ENCODE data around the gene IRF2BP1.

IRF2BP1 gene, protein sequence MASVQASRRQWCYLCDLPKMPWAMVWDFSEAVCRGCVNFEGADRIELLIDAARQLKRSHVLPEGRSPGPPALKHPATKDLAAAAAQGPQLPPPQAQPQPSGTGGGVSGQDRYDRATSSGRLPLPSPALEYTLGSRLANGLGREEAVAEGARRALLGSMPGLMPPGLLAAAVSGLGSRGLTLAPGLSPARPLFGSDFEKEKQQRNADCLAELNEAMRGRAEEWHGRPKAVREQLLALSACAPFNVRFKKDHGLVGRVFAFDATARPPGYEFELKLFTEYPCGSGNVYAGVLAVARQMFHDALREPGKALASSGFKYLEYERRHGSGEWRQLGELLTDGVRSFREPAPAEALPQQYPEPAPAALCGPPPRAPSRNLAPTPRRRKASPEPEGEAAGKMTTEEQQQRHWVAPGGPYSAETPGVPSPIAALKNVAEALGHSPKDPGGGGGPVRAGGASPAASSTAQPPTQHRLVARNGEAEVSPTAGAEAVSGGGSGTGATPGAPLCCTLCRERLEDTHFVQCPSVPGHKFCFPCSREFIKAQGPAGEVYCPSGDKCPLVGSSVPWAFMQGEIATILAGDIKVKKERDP

DNA sequence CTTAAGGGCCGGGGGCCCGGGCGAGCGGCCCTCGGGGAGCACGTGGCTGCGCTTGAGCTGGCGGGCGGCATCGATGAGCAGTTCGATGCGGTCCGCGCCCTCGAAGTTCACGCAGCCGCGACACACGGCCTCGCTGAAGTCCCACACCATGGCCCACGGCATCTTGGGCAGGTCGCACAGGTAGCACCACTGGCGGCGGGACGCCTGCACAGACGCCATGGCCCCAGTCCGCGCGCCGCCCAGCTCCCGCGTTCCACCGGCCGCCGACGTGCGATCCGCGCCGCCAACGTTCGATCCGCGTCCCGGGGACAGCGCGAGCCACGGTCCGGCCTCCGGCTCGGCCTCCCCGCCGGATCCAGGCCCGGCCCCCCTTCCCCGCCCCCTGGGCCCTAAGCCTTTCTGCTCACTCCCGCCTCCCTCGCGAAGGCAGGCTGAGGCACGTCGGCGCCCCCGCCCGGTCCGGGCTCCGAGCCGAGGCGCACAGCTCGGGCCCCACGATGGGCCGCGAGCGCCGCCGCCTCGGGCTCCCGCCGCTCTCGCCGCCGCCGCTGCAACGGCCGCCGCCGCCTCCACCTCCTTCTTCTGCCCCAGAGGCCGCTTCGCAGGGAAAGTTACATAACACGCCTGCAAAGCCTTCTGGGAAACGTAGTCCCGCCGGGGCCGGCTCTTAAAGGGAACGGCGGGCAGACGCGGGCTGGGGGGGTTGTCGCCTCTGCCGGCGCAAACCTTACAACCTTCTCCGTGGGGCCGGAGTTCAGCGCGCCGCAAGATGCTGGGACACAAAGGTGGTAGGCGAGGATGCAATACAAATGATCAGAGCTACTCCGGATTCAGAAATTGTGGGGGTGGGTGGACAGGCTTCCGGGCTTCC is at the start of gene IRF2BP1:
Gene IRF2BP1, minus strand, starts transcription at position 586 of the 871 bp plus-strand sequence. Its CDS starts 367 bp downstream, at position 219.
- DNase-seq, result peak; percentile 90 to 92

DNA sequence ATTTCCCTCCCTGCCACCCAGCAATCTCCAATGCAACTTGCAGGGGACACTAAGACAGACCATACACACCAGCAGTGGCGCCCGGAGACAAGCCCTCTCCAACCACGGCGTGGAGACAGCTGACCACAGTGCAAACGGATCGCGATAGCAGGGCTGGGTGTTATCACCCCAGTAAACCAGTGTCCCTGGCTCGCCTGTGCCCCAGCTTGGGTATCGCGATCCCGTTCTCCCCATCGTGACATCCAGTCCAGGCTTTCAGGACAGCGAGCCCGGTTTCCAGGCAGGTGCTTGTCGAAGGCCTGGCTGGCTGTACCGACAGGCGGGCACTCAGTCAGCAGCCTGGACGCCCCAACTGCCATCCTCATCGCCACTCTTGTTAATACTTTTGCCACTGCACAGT is 49.3 kb upstream of the IRF2BP1 start:
- DNase-seq, result no peak

DNA sequence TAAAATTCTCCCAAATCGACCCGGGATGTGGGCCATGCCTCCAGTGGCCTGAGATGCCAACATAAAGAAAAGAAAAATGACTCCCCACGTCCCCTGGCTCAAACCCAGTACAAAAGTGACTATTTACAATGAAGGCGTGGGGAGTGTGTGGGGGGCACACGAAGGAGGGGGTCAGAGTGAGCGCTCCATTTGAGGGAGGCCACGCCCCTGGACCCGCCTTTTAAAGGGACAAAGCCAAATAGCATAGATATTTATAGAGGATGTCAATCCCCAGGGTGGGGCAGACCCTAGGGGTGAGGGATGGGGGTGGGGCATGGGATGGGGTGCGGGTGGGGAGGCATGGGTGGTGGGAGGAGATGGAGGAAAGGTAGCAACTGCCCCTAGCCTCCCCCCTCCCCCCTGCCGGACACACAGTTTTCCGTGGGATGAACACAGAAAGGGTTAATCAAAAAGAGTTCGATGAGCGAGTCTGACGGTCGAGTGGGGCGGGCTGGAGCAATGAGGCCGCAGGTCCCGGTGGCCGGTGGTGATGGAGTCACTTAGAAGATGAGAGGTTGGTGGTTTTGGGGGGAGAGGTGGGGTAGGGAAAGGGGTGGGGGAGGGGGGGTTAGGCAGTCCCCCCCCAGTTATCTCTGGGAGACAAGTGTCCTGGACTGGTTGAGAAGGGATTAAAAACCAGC is 48.8 kb upstream of the IRF2BP1 start:
- no peak for DNase-seq

DNA sequence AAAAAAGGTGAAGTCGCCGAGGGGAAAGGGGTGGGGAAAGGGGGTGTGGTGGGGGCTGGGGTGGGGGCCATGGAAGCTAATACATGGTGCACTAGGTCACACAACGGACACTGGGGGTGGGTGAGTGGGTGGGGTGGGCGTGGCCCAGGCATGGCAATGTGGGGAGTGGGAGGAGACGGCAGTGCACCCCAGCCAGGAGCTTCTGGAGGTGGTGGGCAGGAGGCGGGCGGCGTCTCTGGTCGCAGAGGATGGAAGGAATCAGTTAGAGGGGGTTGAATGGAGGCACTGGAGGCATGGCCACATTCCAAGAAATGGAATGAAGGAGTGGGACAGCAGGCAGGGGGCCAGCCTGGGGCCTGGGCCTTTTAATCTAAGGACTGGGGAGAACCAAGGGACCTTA is 47.8 kb upstream of the IRF2BP1 start:
- no peak for DNase-seq

DNA sequence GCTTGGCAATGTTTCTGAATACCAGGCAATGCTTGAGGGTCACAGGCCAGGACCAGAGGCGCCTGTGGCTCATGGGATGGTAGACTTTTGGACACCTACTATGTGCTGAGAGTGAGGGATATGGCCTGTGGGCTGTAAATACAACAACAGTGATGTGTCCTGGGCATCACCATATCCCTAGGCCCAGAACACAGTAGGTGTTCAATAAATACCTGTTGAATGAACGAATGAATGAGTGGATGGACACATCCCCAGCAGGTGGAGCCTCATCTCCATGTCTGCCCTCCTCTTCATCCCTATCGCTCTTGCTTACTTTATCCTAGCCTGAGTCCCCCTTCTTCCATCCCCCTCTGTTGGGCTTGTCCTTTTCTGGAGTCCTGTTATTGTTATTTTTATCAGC is 45.1 kb upstream of the IRF2BP1 start:
- DNase-seq, result no peak

DNA sequence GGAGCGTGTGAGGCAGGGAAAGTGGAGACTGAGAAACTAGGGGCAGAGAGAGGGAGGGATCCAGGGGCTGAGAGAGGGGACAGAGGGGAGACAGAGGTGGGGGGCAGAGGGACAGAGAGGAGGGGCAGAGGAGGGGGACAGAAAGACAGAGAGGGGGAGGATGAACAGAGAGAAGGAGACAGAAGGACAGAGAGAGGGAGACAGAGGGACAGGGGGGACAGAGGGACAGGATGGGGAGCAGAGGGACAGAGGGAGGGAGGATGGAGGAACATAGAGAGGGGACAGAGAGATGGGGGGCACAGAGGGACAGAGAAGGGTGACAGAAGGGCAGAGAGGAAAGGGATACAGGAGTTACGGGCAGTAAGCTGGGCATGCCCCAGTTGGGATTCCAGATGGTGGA is 43.3 kb upstream of the IRF2BP1 start:
- no peak for DNase-seq

DNA sequence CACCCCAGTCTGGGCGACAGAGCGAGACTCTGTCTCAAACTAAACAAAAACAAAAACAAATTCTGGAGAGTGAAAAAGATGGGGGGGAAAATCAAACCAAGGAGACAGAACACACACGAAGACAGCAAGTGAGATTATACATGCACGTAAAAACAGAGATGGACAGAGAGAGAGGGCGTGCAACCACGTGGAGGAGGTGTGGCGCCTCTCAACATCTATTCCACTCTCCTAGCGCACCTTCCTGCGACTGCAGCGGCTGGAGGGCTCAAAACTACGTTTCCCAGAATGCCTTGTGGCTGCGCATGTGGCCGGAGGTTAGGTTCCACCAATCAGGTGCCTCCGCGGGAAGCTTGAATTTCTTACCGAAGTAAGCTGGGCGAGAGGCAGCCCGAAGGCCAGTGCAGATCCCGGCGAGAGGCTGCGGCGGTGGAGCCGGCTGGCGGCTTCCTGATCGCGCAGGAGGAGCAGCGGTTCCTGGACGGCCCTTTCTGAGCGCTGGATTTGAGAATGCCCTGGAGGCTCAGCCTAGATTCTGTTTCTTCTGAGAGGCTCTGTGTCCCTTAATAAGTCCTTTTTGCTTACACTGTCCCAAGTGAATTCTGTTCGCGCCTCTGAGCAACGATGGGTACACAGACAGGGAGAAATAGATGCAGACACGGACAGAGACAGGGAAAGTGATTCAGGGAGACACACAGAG is 41.8 kb upstream of the IRF2BP1 start:
- peak; percentile 86 to 90 for DNase-seq

DNA sequence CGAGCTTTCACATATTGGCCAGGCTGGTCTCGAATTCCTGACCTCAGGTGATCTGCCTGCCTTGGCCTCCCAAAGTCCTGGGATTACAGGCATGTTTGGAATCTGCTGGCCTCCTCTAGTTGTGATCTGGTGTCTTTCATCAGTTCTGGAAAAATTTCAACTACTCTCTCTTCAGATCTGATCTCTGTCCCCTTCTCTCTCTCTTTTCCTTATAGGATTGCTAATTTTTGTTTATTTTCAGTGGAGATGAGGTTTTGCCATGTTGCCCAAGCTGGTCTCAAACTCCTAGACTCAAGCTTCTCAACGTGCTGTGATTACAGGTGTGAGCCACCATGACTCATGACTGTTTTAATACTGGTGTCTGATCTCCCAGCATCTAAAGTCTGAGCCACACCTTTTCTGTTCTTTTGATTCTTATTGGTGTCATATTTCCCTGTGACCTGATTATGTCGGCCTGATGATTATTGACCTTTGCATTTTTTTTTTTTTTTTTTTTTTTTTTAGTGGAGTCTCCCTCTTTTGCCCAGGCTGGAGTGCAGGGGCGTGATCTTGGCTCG is 39.0 kb upstream of the IRF2BP1 start:
- no peak for DNase-seq

DNA sequence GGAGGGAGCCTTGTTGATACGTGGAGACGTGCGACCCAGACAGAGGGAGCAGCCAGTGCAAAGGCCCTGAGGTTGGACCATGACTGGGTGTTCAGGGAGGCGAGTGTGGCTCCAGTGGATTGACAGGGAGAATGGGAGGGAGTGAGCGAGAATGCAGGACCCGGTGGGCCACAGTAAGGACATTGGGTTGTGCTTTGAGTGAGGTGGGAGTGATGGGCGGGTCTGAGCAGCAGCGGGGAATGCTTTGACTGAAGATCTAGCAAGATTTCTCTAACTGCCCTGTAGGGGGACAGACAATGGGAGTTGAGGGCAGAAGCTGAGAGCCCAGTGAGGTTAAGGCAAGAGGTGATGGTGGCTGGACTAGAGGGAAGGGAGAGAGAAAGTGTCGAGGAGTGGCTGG is 36.3 kb upstream of the IRF2BP1 start:
- peak in 1 of 2 experiments; percentile 30 for DNase-seq

DNA sequence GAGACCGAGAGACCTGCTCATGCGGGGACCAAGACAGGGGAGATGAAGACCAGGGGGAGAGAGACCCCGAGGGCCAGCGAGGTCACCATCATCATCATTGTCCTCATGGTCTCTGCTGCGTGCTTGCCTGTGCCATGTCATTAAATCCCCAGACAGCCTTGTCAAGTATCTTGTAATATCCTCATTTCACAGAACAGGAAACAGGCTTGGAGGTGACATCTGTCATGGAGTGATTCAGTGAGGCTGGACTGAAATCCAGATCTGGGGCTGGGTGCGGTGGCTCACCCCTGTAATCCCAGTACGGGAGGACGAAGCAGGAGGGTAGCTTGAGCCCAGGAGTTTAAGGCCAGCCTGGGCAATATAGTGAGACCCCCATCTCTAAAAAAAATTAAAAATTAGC is 34.5 kb upstream of the IRF2BP1 start:
- DNase-seq, result no peak

DNA sequence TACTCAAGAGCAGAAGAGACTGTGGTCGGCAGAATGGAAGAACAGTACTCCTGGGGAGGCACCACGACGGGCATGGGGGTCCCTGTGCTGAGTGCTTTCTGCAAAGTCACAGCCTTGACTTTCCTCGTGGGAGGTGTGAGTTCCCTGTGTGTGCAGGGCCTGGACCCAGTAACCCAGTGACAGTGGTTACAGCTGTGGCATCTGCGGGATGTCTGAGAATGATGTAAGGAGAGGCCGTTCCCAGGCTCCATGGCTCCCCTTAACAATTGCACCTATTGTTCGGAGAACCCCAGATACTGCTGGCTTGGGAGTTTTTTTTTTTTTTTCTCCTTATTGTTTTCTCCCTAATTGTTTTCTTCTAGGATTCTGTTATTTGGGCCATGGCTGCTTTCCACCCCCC is 33.7 kb upstream of the IRF2BP1 start:
- DNase-seq, result no peak

DNA sequence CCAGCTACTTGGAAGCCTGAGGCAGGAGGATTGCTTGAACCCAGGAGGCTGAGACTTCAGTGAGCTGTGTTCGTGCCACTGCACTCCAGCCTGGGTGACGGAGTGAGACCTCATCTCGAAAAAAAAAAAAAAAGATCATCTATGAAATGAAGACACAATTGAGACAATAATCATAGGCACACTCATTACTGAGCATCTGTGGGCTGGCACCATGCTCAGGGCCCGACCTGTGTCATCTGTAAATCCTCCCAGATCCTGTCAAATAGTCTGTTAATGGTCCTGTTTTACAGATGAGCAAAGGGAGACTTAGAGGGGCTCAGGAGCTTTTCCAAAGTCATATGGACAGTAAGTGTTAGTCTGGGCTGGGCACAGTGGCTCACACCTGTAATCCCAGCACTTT is 32.8 kb upstream of the IRF2BP1 start:
- DNase-seq, result no peak

DNA sequence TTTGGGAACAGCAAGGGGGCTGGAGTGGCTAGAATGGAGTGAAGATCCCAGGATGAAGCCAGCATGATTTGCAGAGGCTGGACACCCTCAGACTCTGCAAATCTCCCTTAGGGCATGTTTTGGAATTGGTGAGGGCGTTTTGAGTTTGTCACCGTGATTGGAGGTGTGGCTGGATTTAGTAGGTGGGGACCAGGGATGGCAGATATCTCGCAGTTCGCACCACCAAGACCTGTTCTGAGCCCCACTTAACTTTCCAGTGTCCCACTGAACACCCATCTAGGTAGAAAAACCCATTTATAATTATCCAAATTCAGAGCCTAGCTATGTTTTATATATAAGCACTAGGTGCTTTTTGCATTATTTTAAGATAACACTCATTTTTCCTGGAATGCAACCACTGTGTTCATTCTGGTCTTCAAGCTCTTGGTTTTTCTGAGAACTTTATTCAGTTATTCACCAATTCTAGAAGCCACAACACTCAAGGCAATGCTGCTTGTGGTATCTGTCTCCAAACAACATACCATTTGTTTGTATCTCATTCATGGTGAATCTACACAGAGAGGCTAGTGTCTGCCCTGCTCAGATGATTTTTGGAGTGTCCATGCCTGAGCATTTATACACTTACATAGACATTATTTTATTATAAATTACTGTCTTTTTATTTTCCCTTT is 31.6 kb upstream of the IRF2BP1 start:
- DNase-seq, result no peak

DNA sequence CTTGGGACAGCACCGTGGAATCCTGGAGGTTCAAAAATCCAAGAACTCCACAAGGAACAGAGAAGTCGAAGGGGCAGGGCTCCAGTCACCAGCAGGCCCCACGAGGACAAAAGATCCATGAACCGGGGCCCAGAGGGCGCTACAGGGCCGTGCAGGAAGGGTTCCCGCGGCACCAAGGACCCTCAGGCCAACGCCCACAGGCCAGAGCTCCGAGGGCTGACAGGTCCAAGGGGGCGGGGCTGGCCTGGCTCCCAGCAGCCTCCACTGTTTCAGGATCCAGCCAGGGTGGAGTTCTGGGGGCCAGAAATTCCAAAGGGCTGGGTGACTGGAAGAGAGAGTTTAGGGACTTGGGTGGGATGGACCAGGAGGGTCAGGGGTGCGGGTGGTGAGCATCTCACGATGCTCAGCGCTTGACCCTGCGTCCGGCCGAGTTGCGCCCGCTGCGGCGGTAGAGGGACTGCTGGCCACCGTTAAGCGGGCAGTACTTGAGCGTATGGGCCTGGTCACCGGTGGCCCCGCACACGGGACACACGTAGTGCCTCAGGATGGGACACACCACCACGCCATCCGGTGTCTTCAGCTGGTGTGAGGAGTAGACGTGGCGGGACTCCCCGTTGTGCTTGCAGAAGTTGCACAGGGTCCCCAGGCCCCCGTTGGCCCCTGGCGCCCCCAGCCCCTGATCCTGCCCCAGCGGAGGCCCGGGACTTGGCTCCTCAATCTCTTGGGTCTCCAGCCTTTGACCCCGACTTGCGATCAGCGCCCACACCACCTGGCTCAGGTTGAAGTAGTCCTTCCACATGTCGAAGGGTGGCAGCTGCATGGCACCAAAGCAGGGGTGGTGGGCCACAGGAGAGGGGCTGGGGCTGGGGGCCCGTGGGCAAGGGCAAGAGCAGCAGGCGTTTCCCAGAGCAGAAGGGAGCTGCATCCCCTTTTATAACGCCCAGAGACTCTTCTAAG is 28.2 kb upstream of the IRF2BP1 start, which contains the start of gene NANOS2:
Gene NANOS2, minus strand, starts transcription at position 905 of the 957 bp plus-strand sequence. Its CDS starts 85 bp downstream, at position 820.
- no peak for DNase-seq

DNA sequence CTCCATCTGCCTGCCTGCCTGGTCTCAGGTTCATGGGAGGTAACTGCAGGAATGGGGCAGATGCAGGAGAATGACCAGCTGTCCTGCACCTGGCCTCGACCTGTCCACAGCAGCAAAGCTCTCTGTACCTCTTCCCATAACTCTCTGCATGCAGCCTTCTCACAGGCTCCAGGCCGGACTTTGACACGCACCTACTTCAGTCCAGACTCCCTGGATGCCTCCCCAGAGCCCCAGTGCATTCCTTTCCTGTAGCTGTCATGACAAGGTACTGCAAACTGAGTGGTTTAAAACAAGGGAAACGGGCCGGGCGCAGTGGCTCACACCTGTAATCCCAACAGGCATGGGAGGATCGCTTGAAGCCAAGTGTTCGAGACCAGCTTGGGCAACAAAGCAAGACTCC is 25.4 kb upstream of the IRF2BP1 start:
- no peak for DNase-seq

DNA sequence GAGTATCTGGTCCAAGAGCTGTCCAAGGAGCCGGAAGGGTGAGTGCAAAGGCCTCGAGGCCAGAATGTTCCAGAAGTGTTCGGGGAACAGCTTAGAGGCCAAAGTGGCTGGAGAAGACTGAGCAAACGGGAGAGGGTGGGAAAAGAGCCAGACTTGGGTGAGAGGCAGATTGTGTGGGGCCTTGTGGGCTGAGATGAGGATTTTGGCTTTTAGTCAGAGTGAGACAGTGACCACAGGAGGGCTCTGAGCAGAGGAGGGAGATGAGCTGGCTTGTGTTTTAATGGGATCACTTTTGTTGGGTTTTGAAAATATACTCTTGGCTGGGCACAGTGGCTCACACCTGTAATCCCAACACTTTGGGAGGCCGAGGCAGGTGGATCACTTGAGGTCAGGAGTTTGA is 23.0 kb upstream of the IRF2BP1 start:
- no peak for DNase-seq

DNA sequence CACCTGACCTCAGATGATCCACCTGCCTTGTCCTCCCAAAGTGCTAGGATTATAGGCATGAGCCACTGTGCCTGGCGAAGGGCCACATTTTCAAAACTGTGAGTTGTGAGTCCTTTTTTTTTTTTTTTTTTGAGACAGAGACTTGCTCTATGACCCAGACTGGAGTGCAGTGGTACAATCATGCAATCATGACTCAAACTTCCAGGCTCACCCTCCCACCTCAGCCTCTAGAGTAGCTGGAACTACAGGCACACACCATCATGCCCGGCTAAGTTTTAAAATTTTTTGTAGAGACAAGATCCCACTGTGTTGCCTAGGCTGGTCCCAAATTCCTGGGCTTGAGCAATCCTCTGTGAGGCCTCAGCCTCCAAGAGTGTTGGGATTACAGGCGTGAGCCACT is 20.3 kb upstream of the IRF2BP1 start:
- no peak for DNase-seq

DNA sequence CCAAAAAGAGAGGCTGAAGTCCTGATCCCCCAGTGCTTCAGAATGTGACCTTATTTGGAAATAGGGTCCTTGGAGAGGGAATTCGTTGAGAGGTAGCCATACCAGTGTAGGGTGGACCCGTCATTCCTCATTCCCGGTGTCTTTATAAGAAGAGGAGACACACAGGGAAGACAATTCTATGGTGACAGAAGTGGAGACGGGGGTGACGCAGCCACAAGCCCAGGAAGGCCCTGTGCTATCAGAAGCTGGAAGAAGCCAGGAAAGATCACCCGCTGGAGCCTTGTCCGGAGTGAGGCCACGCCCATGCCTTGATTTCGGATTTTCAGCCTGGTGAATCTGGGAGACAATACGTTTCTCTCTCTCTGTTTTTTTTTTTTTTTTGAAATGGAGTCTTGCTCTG is 19.1 kb upstream of the IRF2BP1 start:
- DNase-seq, result no peak

DNA sequence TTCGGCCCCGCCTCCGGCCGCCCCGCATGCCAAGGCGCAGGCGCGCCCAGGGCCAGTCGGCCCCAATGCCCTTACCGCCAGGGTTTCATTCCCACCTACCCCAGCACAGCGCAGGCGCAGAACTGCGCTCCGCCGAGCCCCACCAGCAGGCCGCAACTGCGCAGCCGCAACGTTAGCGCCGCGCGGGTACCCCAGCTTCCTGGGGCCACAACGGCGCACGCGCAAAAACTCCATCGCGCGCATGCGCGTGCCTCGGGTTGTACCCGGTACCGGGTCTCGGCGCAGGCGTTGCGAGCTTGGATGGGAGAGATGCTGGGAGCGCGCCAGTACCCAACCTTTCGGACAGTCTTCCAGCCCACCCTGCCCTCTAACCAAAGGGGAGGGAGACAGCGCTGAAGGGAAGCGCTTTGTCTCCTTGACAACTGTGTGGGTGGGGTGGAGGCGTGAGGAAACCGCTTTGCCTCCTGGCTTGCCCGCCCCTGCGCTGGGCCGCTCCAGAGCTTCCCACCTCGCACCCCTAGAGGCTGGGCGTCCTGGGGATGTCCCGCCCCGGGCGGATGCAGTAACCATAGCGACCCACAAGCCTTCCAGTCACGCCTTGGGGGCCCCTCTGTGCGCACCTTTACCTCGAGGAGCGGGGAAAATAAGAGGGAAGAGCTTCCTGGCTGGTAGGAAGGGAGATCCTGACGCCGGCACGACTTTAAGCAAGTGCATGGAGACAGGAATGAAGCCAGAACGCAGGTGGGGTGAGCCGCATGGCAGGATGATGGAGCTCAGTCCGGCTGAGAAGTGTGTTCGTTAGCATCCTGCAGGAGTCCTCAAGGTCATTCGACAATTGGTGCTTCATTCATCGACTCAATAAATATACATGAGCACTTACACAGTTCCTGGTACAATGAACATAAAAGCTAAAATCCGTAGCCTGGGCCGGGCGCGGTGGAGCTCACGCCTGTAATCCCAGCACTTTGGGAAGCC is 17.0 kb upstream of the IRF2BP1 start:
- peak; percentile 99 to 100 for DNase-seq
